T47D (cell line): ENCODE results near the gene PCNX1.

Experiments
- DNase-seq, 2 experiments: peaks; one replicate each; pipeline versions ENCODE4 v3.0.0 to v3.0.0-alpha.2; 2011 to 2012; ENCODE audit warnings: low read depth in 1 of 2, low spot score in 1 of 2
- JUND ChIP-seq: IDR thresholded peaks from 2 replicates; pipeline ENCODE4 v1.6.1; 2012; ENCODE audit warnings: low read depth
- in situ Hi-C: cut with HindIII; loops from 2 replicates; pipeline ENCODE4 v1.10.0; 2016; ENCODE audit warnings: low sequenced_read_pairs, low pct_unique_long_range_greater_than_20kb

The PCNX1 gene

DNA sequence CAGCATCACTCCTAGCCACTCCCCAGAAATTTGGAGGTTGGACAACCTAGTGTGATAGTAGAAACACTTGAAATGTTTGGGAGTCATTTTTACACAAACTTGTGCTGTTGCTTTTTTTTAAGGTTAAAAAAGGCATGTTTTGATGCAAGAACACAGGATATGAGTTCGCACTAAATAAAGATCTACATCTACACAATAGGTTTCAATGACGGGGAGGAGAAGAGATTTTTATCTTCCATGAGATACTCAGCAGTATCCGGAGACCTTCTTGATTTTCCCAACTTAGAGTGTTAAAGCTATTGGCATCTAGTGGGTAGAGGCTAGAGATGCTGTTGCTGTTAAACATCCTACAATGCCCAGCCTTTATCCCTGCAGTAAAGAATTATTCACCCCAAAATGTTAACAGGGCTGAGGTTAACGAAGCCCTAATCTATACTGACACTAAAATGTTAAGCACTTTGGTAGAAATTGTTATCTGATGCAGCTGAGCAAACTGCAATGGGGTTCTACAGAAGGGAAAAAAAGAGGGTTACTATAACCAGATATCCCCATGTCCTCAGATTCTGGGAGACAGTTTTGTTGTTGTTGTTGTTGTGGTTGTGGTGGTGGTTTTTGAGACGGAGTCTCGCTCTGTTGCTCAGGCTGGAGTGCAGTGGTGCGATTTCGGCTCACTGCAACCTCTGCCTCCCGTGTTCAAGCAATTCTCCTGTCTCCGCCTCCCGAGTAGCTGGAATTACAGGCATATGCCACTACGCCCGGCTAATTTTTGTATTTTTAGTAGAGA is 14.0 kb upstream of the PCNX1 start:
- no peak for DNase-seq
- no peak for TF ChIP-seq JUND
- in situ Hi-C loops: no loop called here

DNA sequence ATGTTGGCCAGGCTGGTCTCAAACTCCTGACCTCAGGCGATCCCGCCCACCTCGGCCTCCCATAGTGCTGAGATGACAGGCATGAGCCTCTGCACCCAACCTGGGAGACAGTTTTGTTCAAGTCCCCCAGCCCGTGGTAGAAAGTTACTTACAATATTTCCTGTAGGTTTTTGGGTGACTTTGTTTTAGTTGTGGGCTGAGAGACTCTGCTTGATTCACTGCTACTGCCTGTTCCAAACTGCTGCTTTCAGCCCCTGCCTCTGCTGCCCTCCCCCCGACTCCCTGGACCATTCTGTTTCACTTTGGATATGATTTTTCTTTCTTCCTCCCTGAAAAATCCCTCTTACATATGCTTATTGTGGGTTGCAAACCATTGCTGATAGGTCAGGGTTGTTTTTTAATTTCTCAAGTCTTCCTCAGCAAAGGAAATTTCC is 13.4 kb upstream of the PCNX1 start:
- DNase-seq: no peak
- in situ Hi-C loops: no loop called here
- TF ChIP-seq JUND: no peak

DNA sequence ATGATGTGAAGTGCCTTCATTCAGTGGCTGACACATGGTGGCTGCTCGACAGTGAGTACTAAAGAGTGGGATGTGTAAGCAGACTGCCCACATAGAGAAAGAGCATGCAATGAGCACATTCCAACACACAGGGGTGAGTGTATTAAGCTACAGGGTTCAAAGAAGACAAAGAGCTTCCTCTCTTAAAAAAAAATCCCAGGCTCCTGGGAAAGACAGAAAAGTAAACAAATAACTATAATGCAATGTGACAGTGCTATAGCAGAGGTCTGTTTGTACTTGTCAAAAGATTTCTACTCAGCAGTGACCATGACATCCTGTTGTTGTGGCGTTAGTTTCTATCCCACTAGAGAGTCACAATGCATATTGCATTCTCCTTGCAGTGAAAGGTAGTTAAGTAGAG is 12.4 kb upstream of the PCNX1 start:
- TF ChIP-seq JUND: no peak

DNA sequence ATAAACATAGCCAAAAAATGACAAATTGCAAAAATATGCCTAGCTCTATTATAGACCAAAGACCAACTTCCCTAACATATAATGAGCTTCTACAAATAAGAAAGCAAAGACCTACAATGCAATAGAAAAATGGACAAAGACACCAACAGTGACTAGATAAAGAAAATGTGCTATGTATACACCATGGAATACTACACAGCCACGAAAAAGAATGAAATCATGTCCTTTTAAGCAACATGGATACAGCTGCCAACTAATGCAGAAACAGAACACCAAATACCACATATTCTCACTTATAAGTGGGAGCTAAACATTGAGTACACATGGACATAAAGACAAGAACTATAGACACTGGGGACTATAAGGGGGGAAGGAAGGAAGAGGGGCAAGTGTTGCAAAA is 10.9 kb upstream of the PCNX1 start:
- in situ Hi-C loops: no loop called here
- DNase-seq: no peak
- TF ChIP-seq JUND: no peak

More for the DNA sequence above, 12.4 kb upstream of the PCNX1 start:
- in situ Hi-C loops: no loop called here
- no peak for DNase-seq

DNA sequence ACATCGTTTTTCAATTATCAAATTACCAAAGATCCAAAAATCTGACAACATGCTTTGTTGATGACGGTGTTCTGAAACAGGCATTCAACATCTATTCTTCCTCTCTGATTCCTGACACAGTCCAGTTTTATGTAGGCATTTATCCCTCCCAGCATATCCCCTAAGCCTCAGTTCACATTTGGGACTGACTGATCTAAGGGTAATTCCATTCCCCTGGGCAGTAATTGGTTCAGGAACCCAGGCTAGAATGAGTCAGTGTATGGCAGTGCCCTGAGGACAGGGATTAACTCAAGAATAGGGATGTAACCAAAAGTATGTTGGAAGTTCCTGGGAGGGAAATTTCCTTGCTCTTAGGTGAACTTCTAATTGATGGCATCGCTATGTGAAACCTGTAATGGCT is 10.3 kb upstream of the PCNX1 start:
- peak in 1 of 2 experiments; percentile 34 for DNase-seq
- in situ Hi-C loops: no loop called here
- no peak for TF ChIP-seq JUND

DNA sequence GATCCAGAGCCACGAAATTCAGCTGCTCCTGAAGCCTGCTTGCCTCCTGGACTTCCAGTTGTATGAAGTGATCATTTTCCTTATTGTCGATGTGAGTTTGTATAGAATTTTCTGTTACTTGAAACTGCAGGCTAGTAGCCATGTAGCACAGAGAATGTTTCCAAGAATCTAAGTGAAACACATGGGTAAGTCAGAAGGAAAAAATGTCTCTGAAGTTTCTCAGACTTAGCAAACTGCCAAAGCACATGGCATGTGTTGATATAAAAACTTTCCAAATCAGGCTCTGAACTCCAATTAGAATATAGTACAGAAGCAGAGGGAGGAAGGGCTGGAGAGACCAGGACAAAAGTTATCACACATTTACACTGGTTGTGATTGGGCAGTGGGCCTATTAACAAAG is 9.8 kb upstream of the PCNX1 start:
- no peak for DNase-seq
- TF ChIP-seq JUND: no peak
- in situ Hi-C loops: no loop called here

DNA sequence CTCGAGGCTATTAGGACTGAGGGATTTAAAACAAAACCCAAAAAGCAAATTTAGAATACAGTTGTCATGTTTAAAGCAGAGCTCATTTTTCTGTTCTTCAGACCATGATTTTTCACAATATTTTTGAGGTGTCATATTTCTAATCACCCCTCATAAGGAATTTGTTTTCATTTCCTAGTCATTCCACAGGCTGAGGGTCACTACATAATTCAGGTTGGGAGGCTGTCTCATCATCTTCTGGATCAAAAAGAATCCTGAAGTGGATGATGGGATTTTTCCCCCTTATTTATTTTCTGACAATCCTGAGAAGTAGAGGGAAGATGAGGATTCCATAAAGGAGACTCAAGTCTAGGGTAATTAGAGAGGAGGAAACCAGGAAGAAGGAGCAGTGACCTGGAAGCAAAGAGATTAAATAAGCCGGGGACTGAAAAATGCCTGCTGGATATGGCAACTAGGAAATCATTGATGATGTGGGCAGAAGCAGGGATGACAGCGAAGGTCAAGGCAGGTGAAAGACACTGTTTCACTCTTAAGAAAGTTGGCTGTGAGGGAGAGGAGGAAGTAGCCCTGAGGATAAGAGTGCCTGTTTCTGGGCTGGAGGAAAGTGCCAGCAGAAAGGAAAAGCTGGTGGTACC is 9.0 kb upstream of the PCNX1 start:
- in situ Hi-C loops: no loop called here
- DNase-seq: no peak
- TF ChIP-seq JUND: no peak

DNA sequence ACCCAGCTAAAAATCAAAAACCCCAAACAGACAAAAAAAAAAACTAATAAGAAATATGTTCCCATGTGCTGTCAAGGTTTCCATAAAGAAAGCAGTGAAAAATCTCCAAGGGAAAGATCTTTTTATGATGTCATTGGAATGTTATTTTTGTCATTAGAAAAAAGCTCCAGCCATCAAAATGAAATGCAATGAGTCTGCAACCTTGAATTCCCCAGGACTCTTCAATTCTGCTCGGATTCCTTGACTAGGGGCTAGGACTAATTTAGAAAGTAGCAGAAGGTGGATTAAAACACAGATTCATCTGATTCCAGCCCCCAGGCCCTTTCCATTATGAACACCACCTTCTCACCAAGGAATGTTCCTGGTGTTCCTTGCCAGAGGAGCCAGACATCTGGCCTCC is 6.0 kb upstream of the PCNX1 start:
- DNase-seq: no peak

DNA sequence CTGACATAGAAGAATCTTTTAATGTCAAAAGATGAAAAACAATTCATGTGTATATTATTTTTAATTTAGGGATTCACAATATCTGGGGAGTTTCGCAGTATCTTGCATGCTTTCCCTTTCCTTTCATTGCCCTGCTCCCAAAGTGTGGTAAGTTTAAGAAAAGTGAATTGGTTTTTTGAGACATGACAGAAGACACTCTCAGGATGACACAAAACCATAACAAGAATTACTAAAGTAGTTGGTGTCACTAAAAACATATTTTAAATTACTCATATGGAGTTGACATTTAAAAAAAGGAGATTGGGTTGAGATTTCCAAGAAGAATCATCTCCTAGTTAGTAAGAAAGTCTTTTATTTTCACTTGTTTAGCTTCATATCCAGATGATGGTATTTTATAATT is 5.1 kb upstream of the PCNX1 start:
- DNase-seq: no peak
- in situ Hi-C loops: no loop called here
- no peak for TF ChIP-seq JUND

More for the DNA sequence above, 6.0 kb upstream of the PCNX1 start:
- in situ Hi-C loops: no loop called here
- TF ChIP-seq JUND: no peak

DNA sequence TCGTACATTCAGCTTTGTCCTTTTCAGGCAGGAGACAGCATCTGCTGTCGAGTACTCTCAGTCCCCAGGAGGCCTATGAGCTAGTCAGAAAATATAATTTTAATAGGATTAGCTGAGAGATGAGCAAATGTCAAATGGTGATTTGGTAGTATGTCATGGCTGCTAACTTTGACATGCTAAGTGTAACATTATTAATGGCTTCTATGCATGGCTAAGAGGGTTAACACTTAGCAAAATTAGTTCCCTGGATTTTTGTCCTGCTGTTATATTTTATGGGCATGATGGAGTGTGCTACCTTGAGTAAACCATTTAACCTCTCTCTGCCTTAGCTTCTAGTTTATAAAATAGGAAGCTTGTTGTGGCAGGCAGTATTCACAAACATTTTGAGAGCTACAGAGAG is 2.9 kb upstream of the PCNX1 start:
- TF ChIP-seq JUND: no peak
- in situ Hi-C loops: no loop called here
- no peak for DNase-seq

DNA sequence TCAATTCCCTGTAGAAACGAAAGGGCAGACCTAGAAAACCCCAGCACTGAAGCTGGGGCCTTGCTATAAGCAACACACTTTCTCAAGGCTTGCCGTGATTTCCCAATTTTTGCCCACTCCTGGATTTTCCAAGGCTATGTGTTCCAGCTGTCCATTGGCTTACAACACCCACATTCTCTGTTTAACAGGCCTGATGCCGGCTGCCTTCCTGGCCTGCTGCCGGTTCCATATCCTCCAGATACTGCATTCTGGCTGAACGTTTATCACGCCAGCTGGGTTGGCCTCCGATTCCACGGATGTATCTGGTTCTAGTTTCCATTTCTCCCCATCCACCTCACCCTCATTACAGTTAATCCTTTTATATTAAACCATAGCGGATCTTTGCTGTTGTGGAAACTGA is 2.0 kb upstream of the PCNX1 start:
- no peak for TF ChIP-seq JUND
- DNase-seq: no peak
- in situ Hi-C loops: no loop called here

DNA sequence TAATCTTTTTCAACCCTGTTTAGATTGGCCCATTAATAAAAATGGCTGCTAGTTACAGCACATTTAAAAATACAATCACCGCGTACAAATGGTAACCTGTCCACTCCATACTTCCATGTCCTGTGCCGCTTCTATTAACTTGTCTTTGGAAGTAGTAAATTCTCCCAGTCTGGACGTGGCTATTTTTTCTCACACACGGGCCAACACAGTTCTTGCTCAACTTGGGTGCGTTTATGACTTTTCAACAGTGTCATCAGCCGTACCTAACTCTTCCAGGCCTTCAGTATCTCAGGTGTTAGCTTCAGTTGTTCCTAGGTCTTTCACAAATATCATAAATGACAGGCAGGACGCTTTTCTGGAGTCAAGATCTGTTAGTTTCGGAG is 475 bp upstream of the PCNX1 start:
- DNase-seq: peak in 1 of 2 experiments; percentile 27
- no peak for TF ChIP-seq JUND
- in situ Hi-C loops: no loop called here
